CD4-positive, alpha-beta memory T cell (primary cell): ENCODE data around the gene SORCS2. TPM values are rescaled to one million over a fixed set of nuclear protein-coding genes. Genes with fewer than 3 reads are reported as not detected.

ENCODE experiments used
- CTCF ChIA-PET: fragments of 350-600 bp; sonication (Branson Sonifier 250); formaldehyde crosslinking; loops from one replicate; lab custom pipeline; 2021; ENCODE audit warnings: inconsistent platforms; ENCODE audit not compliant: partially characterized antibody; lab: Charles Lee
- POLR2A ChIA-PET: fragments of 350-600 bp; sonication (Branson Sonifier 250); formaldehyde crosslinking; loops from one replicate; lab custom pipeline; 2021; ENCODE audit not compliant: partially characterized antibody; lab: Charles Lee
- DNase-seq, 5 donors: peaks; one replicate each; pipeline versions ENCODE4 v3.0.0 to v3.0.0-alpha.2; 2020 to 2022; ENCODE audit warnings: mixed read lengths in 1 of 5
- H3K27ac ChIP-seq: one replicate; pipeline ENCODE4 v1.7.0; 2013; ENCODE audit warnings: low read depth, low read length
- H3K27me3 ChIP-seq: 2 replicates; pipeline ENCODE4 v1.7.0; 2013; ENCODE audit warnings: mild to moderate bottlenecking, low read length, moderate library complexity; ENCODE audit not compliant: insufficient read depth
- H3K36me3 ChIP-seq: 2 replicates; pipeline ENCODE4 v1.7.0; 2013; ENCODE audit warnings: mild to moderate bottlenecking, low read length, moderate library complexity; ENCODE audit not compliant: insufficient read depth
- H3K4me1 ChIP-seq: 2 replicates; pipeline ENCODE4 v1.7.0; 2013; ENCODE audit warnings: mild to moderate bottlenecking, low read length, moderate library complexity; ENCODE audit not compliant: insufficient read depth
- H3K4me3 ChIP-seq, 2 donors: one replicate each; pipeline ENCODE4 v1.7.0; 2013; ENCODE audit warnings: low read length in 2 of 2, mild to moderate bottlenecking in 1 of 2
- H3K9me3 ChIP-seq, 2 donors: one replicate each; pipeline ENCODE4 v1.7.0; 2013; ENCODE audit warnings: low read length in 2 of 2, control low read depth in 1 of 2; ENCODE audit not compliant: control insufficient read depth in 1 of 2
- H3K27ac Mint-ChIP-seq, 7 donors: one replicate each; pipeline ENCODE4 v1.8.0; 2020 to 2021; ENCODE audit warnings: mixed read lengths in 7 of 7, mild to moderate bottlenecking in 6 of 7, inconsistent platforms in 3 of 7, moderate library complexity in 3 of 7
- H3K27me3 Mint-ChIP-seq, 2 donors: one replicate each; pipeline ENCODE4 v1.8.0; 2020 to 2021; ENCODE audit warnings: mixed read lengths in 2 of 2
- H3K36me3 Mint-ChIP-seq, 2 donors: one replicate each; pipeline ENCODE4 v1.8.0; 2020 to 2021; ENCODE audit warnings: mixed read lengths in 2 of 2, inconsistent platforms in 1 of 2, mild to moderate bottlenecking in 1 of 2
- H3K4me1 Mint-ChIP-seq, 4 donors: one replicate each; pipeline ENCODE4 v1.8.0; 2020 to 2021; ENCODE audit warnings: mixed read lengths in 4 of 4, mild to moderate bottlenecking in 1 of 4
- H3K4me3 Mint-ChIP-seq, 8 donors: one replicate each; pipeline ENCODE4 v1.8.0; 2020 to 2021; ENCODE audit warnings: mixed read lengths in 8 of 8, mild to moderate bottlenecking in 7 of 8, moderate library complexity in 6 of 8, inconsistent platforms in 3 of 8
- H3K9me3 Mint-ChIP-seq, 8 donors: one replicate each; pipeline ENCODE4 v1.8.0; 2020 to 2021; ENCODE audit warnings: mixed read lengths in 8 of 8, mild to moderate bottlenecking in 5 of 8, inconsistent platforms in 3 of 8, moderate library complexity in 1 of 8
- intact Hi-C: fragments of 100-400 bp; cut with micrococcal nuclease; formaldehyde crosslinking; loops from one replicate; pipeline ENCODE4 v1.15.1; 2023
- polyA plus RNA-seq, 2 donors: library from polyadenylated mRNA; unstranded; fragments of 300-500 nt; fragmentation: Illumina TruSeq; gene quantifications; one replicate each; pipeline ENCODE4 v1.2.3, GENCODE V29; 2021
- total RNA-seq, 2 experiments: library from RNA; stranded (reverse); gene quantifications; one replicate each; pipeline ENCODE4 v1.2.3, GENCODE V29; 2021

Gene SORCS2
- total and polyA plus RNA-seq, 4 experiments from 2014 or later = not detected

DNA sequence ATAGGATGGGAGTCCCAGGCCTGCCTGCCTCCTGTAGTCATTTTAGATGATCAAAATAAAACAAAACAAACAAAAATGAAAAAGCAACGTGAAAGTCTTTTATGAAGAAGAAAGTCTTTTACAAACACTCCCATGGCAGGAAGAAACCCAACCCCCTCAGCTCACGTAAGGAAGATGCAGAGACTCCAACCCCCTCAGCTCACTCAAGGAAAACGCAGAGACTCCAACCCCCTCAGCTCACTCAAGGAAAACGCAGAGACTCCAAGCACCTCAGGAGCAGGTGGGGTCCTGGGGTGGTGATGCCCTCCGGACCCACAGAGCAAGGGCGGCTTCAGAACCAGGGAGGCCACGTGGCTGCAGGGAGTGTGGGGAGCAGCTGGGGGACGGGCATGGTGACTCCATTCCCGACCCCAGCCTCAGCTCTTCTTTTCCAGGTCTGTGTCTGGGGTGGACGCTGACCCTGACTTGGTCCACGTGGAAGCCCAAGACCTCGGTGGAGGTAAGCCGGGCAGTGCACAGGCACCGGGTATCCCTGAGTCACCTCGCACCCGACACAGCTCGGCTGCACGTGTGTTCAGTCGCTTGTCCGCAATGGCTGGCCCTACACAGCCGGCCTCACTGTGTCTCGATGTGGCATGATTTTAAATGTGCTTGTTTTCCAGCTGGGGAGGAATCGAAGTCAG is 468.9 kb downstream of the SORCS2 start:
- CTCF ChIA-PET = no interaction called here
- Mint-ChIP-seq H3K9me3 (peaks cover 0 to 1% (median 0%) of the 10 kb centered on the region in 8 donors), H3K4me3 (no peak overlapping the region), H3K36me3 (no peaks in the 10 kb centered on the region), H3K4me1 (peaks cover 0 to 5% (median 0%) of the 10 kb centered on the region in 4 donors), H3K27me3 (no peaks in the 10 kb centered on the region), H3K27ac (no peak overlapping the region)
- intact Hi-C loops = no loop called here
- Histone ChIP-seq H3K36me3 (no peaks in the 10 kb centered on the region), H3K4me1 (no peaks in the 10 kb centered on the region), H3K27ac (no peak overlapping the region), H3K9me3 (no peaks in the 10 kb centered on the region), H3K27me3 (no peaks in the 10 kb centered on the region), H3K4me3 (no peak overlapping the region)
- DNase-seq = no peak
- POLR2A ChIA-PET = no interaction called here

GRCh38 chr4:7661846-7662506 is 469.6 kb downstream of the SORCS2 start:
- ChIA-PET POLR2A (no interaction called here), CTCF (no interaction called here)
- peaks cover 0 to 1% (median 0%) of the 10 kb centered on the region in 8 donors for H3K9me3 Mint-ChIP-seq
- H3K27ac ChIP-seq = no peak overlapping the region
- peaks cover 0 to 5% (median 0%) of the 10 kb centered on the region in 4 donors for H3K4me1 Mint-ChIP-seq
- no peaks in the 10 kb centered on the region for H3K36me3 ChIP-seq
- H3K9me3 ChIP-seq = no peaks in the 10 kb centered on the region
- H3K27ac Mint-ChIP-seq = no peak overlapping the region
- H3K27me3 ChIP-seq = no peaks in the 10 kb centered on the region
- intact Hi-C loops = no loop called here
- H3K4me3 ChIP-seq = no peak overlapping the region
- no peak overlapping the region for H3K4me3 Mint-ChIP-seq
- no peak for DNase-seq
- no peaks in the 10 kb centered on the region for H3K4me1 ChIP-seq
- no peaks in the 10 kb centered on the region for H3K27me3 Mint-ChIP-seq
- no peaks in the 10 kb centered on the region for H3K36me3 Mint-ChIP-seq

DNA sequence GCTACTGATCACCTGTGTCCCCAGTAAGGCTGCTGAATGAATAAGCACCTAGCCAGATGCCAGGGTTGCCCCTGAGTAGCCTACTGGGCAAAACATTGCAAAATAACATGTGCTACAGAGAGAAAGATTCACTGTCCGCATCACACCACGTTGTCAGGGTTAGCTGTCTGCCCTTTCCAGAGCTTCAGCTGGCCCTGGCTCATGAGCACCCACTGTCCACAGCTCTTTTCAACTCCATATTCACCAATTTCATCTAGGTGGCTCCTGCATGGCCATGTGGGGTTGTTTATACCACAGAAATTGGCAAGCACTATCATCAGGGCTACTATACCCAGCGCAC is 470.1 kb downstream of the SORCS2 start:
- Mint-ChIP-seq H3K27ac (peak overlapping the region in 1 of 7 donors; percentile 24), H3K4me3 (no peak overlapping the region), H3K9me3 (peaks cover 0 to 1% (median 0%) of the 10 kb centered on the region in 8 donors), H3K36me3 (no peaks in the 10 kb centered on the region), H3K4me1 (peaks cover 0 to 5% (median 0%) of the 10 kb centered on the region in 4 donors), H3K27me3 (no peaks in the 10 kb centered on the region)
- CTCF ChIA-PET = no interaction called here
- POLR2A ChIA-PET = no interaction called here
- DNase-seq = no peak
- H3K27ac ChIP-seq = no peak overlapping the region
- no peaks in the 10 kb centered on the region for H3K27me3 ChIP-seq
- intact Hi-C loops = no loop called here
- H3K4me1 ChIP-seq = no peaks in the 10 kb centered on the region
- H3K4me3 ChIP-seq = no peak overlapping the region
- no peaks in the 10 kb centered on the region for H3K36me3 ChIP-seq
- H3K9me3 ChIP-seq = no peaks in the 10 kb centered on the region

GRCh38 chr4:7663075-7663541 is 470.8 kb downstream of the SORCS2 start:
- ChIA-PET POLR2A (no interaction called here), CTCF (no interaction called here)
- H3K27me3 Mint-ChIP-seq = no peaks in the 10 kb centered on the region
- H3K27me3 ChIP-seq = no peaks in the 10 kb centered on the region
- peaks cover 0 to 5% (median 0%) of the 10 kb centered on the region in 4 donors for H3K4me1 Mint-ChIP-seq
- no peaks in the 10 kb centered on the region for H3K36me3 Mint-ChIP-seq
- no peak overlapping the region for H3K4me3 Mint-ChIP-seq
- H3K4me3 ChIP-seq = no peak overlapping the region
- no peaks in the 10 kb centered on the region for H3K4me1 ChIP-seq
- no peaks in the 10 kb centered on the region for H3K9me3 ChIP-seq
- intact Hi-C loops = no loop called here
- H3K9me3 Mint-ChIP-seq = peaks cover 0 to 1% (median 0%) of the 10 kb centered on the region in 8 donors
- H3K27ac Mint-ChIP-seq = peak overlapping the region in 1 of 7 donors; percentile 25
- H3K27ac ChIP-seq = no peak overlapping the region
- no peak for DNase-seq
- no peaks in the 10 kb centered on the region for H3K36me3 ChIP-seq

GRCh38 chr4:7664106-7664505 is 471.8 kb downstream of the SORCS2 start:
- H3K4me3 ChIP-seq = no peak overlapping the region
- intact Hi-C loops = no loop called here
- no peaks in the 10 kb centered on the region for H3K36me3 ChIP-seq
- no peak overlapping the region for H3K4me3 Mint-ChIP-seq
- no peak overlapping the region for H3K27ac ChIP-seq
- no peaks in the 10 kb centered on the region for H3K27me3 Mint-ChIP-seq
- H3K36me3 Mint-ChIP-seq = no peaks in the 10 kb centered on the region
- no peaks in the 10 kb centered on the region for H3K27me3 ChIP-seq
- no peaks in the 10 kb centered on the region for H3K4me1 ChIP-seq
- peaks cover 0 to 1% (median 0%) of the 10 kb centered on the region in 8 donors for H3K9me3 Mint-ChIP-seq
- POLR2A ChIA-PET = no interaction called here
- no peak overlapping the region for H3K27ac Mint-ChIP-seq
- H3K9me3 ChIP-seq = no peaks in the 10 kb centered on the region
- CTCF ChIA-PET = no interaction called here
- H3K4me1 Mint-ChIP-seq = peaks cover 0 to 5% (median 0%) of the 10 kb centered on the region in 4 donors
- DNase-seq = no peak

DNA sequence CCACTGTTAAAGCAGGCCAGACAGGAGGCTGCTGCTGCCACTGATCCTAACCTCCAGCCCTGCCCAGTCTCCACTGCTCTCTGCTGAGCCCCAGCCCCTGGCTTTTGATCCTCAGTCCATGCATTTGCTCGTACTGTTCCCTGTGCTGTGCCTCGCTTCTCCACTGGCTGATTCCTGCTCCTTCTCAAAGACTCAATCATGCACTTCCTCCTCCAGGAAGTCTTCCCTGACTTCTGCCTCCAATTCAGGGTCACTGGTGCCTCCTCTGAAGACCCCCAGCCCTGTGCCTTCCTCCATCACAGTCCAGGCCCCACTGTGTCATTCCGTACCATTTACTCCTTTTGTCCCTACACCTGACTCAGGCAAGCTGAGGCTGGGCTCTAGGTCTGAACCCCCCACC is 473.0 kb downstream of the SORCS2 start:
- H3K9me3 ChIP-seq = no peaks in the 10 kb centered on the region
- H3K4me1 Mint-ChIP-seq = peaks cover 0 to 5% (median 0%) of the 10 kb centered on the region in 4 donors
- no peaks in the 10 kb centered on the region for H3K4me1 ChIP-seq
- intact Hi-C loops = no loop called here
- no peak for DNase-seq
- H3K27ac ChIP-seq = no peak overlapping the region
- H3K4me3 Mint-ChIP-seq = no peak overlapping the region
- ChIA-PET POLR2A (no interaction called here), CTCF (no interaction called here)
- no peaks in the 10 kb centered on the region for H3K27me3 ChIP-seq
- no peak overlapping the region for H3K4me3 ChIP-seq
- H3K36me3 Mint-ChIP-seq = no peaks in the 10 kb centered on the region
- no peaks in the 10 kb centered on the region for H3K36me3 ChIP-seq
- no peak overlapping the region for H3K27ac Mint-ChIP-seq
- H3K9me3 Mint-ChIP-seq = peaks cover 0 to 1% (median 0%) of the 10 kb centered on the region in 8 donors
- peaks cover 0 to 1% of the 10 kb centered on the region in 2 donors for H3K27me3 Mint-ChIP-seq

GRCh38 chr4:7666011-7666410 is 473.7 kb downstream of the SORCS2 start:
- no peak overlapping the region for H3K4me3 Mint-ChIP-seq
- H3K4me1 Mint-ChIP-seq = peaks cover 0 to 5% (median 0%) of the 10 kb centered on the region in 4 donors
- H3K27me3 Mint-ChIP-seq = peaks cover 0 to 1% of the 10 kb centered on the region in 2 donors
- ChIA-PET CTCF (no interaction called here), POLR2A (no interaction called here)
- Histone ChIP-seq H3K27ac (no peak overlapping the region), H3K4me3 (no peak overlapping the region), H3K4me1 (no peaks in the 10 kb centered on the region), H3K36me3 (no peaks in the 10 kb centered on the region), H3K9me3 (no peaks in the 10 kb centered on the region), H3K27me3 (no peaks in the 10 kb centered on the region)
- intact Hi-C loops = no loop called here
- no peaks in the 10 kb centered on the region for H3K36me3 Mint-ChIP-seq
- peaks cover 0 to 4% (median 0%) of the 10 kb centered on the region in 8 donors for H3K9me3 Mint-ChIP-seq
- no peak for DNase-seq
- peak overlapping the region in 1 of 7 donors; percentile 70 for H3K27ac Mint-ChIP-seq
